Calu3 (cell line): Measurements from ENCODE around the gene SLC12A7. TPM values are rescaled to one million over a fixed set of nuclear protein-coding genes. Genes with fewer than 3 reads are reported as not detected.
A peak's percentile ranks its signal among the peaks of the same experiment; 100 is the strongest.

Experiments used
- BruUV-seq: library from RNA; stranded (reverse); fragments of 400-500 nt; replicated peaks from 2 replicates; lab custom pipeline; 2021; lab: Mats Ljungman, UMichigan
- CTCF ChIA-PET: fragments of 300-600 bp; sonication (Branson Sonifier 250); formaldehyde crosslinking; loops from one replicate; lab custom pipeline; 2022; ENCODE audit warnings: antibody characterized with exemption; lab: Charles Lee
- DNase-seq: peaks from one replicate; pipeline ENCODE4 v3.0.0; 2022
- H3K27ac Mint-ChIP-seq: one replicate; pipeline ENCODE4 v1.8.0; 2022; ENCODE audit warnings: mixed read lengths; ENCODE audit not compliant: unreplicated experiment
- H3K27me3 Mint-ChIP-seq: one replicate; pipeline ENCODE4 v1.8.0; 2022; ENCODE audit warnings: mixed read lengths; ENCODE audit not compliant: unreplicated experiment
- H3K36me3 Mint-ChIP-seq: one replicate; pipeline ENCODE4 v1.8.0; 2022; ENCODE audit warnings: mild to moderate bottlenecking, moderate library complexity, mixed read lengths; ENCODE audit not compliant: insufficient read depth, unreplicated experiment
- H3K4me1 Mint-ChIP-seq: one replicate; pipeline ENCODE4 v1.8.0; 2022; ENCODE audit warnings: mild to moderate bottlenecking, low read depth, mixed read lengths; ENCODE audit not compliant: unreplicated experiment
- H3K4me3 Mint-ChIP-seq: one replicate; pipeline ENCODE4 v1.8.0; 2022; ENCODE audit warnings: mild to moderate bottlenecking, low read depth, moderate library complexity, mixed read lengths; ENCODE audit not compliant: unreplicated experiment
- H3K9me3 Mint-ChIP-seq: one replicate; pipeline ENCODE4 v1.8.0; 2022; ENCODE audit warnings: low read depth, mixed read lengths; ENCODE audit not compliant: unreplicated experiment
- intact Hi-C: fragments of 100-400 bp; cut with micrococcal nuclease; formaldehyde crosslinking; loops from one replicate; pipeline ENCODE4 v1.10.0; 2022; ENCODE audit not compliant: unreplicated experiment
- total RNA-seq: library from RNA; stranded (reverse); gene quantifications from 2 replicates; pipeline ENCODE4 v1.2.3, GENCODE V29; 2022
- TF ChIP-seq, protein P1 (sequence below): fragments of 200-600 bp; IDR thresholded peaks from one replicate; pipeline ENCODE4 v1.8.0; 2022; ENCODE audit warnings: antibody characterized with exemption; ENCODE audit not compliant: unreplicated experiment

SLC12A7 gene
- total RNA-seq, 1 experiment from 2014 or later: 82.3 TPM

DNA sequence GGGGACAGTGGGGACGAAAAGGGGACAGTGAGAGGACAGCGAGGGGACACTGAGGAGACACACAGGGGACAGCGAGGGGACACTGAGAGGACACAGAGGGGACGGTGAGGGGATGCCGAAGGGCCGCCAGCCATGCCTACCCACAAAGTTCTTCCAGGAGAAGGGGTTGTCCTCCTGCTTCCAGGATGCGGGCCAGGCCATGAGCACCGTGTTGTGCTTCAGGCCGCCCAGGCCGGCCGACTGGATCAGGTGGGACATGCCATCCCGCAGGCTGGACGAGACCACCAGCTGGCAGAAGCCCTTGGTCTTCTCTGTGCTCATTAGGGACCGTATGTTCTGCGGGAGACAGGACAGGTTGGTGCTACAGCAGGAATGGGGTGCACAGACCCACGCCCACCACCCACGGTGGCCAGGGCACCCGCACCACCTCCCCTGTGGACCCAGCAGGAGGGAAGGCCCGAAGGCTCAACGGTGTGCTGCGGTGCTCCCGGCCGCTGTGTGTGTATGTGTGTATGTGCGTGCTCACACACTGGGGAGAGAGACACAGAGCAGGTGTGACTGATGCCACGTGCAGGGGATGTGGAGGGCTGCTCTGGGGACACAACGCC, 46.6 kb downstream of the SLC12A7 start:
- no peak for DNase-seq
- Mint-ChIP-seq H3K27me3 (no peaks in the 10 kb centered on the region), H3K9me3 (no peaks in the 10 kb centered on the region), H3K27ac (no peak overlapping the region), H3K36me3 (peaks cover 41% of the 10 kb centered on the region), H3K4me3 (no peak overlapping the region), H3K4me1 (no peaks in the 10 kb centered on the region)
- intact Hi-C loops: no loop called here
- CTCF ChIA-PET: no interaction called here
- no TSS peak for BruUV-seq
- TF ChIP-seq, protein P1, sequence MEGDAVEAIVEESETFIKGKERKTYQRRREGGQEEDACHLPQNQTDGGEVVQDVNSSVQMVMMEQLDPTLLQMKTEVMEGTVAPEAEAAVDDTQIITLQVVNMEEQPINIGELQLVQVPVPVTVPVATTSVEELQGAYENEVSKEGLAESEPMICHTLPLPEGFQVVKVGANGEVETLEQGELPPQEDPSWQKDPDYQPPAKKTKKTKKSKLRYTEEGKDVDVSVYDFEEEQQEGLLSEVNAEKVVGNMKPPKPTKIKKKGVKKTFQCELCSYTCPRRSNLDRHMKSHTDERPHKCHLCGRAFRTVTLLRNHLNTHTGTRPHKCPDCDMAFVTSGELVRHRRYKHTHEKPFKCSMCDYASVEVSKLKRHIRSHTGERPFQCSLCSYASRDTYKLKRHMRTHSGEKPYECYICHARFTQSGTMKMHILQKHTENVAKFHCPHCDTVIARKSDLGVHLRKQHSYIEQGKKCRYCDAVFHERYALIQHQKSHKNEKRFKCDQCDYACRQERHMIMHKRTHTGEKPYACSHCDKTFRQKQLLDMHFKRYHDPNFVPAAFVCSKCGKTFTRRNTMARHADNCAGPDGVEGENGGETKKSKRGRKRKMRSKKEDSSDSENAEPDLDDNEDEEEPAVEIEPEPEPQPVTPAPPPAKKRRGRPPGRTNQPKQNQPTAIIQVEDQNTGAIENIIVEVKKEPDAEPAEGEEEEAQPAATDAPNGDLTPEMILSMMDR: no peak

DNA sequence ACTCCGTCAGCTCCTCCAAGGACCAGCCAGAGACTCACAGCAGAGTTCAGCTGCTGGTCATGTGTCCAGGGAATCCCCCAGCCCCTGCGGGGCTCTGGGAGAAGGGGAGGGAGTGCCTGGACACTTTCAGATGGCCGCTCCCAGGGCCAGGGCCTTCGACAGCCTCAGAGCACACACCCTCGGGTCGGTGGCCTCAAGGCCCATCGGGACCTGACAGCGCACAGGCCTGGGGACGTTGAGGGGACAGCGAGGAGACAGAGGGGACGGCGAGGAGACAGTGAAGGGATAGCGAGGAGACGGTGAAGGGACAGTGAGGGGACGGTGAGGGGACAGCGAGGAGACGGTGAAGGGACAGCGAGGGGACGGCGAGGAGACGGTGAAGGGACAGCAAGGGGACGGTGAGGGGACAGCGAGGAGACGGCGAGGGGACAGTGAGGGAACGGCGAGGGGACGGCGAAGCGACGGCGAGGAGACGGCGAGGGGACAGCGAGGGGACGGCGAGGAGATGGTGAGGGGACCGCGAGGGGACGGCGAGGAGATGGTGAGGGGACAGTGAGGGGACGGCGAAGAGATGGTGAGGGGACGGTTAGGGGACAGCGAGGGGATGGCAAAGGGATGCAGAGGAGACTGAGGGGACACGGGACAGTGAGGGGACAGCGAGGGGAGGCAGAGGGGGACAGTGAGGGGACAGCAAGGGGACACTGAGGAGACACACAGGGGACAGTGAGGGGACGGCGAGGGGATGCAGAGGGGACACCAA, 47.3 kb downstream of the SLC12A7 start:
- DNase-seq: no peak

DNA sequence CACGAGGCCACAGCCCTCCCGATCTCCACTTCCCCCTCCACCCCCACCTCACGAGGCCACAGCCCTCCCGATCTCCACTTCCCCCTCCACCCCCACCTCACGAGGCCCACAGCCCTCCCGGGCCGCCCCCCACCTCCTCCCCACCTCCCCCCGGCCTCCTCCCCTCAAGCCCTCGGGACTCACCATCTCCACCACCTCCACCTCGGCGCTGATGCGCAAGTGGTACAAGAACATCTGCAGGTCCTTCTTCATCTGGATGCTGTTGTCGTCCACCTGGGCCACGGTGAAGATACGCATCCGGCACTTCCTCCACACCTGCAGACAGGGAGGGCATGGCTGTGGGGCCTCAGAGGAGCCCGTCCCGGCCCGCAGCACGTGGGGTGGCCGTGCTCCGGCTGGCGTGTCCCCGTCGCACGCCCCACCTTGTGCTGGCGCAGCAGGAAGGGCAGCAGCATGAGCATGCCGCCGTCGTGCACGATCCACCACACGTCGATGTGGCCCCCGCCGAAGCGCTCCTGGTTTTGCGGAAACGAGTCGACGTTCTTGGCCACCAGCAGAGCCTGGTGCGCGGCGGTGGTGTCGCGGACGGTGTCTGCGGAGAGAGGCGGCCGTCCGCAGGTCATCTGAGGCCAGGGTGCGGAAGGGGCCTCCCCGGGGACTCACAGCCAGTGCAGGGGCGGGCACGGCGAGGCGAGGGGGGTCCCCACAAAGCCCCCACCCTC, 48.0 kb downstream of the SLC12A7 start:
- TF ChIP-seq, protein P1: no peak
- Mint-ChIP-seq H3K4me3 (no peak overlapping the region), H3K4me1 (no peaks in the 10 kb centered on the region), H3K27me3 (no peaks in the 10 kb centered on the region), H3K27ac (no peak overlapping the region), H3K36me3 (peaks cover 41% of the 10 kb centered on the region), H3K9me3 (no peaks in the 10 kb centered on the region)
- intact Hi-C loops: no loop called here
- DNase-seq: no peak
- no TSS peak for BruUV-seq
- CTCF ChIA-PET: no interaction called here

More for the DNA sequence above, 47.3 kb downstream of the SLC12A7 start:
- Mint-ChIP-seq H3K9me3 (no peaks in the 10 kb centered on the region), H3K4me1 (no peaks in the 10 kb centered on the region), H3K27me3 (no peaks in the 10 kb centered on the region), H3K4me3 (no peak overlapping the region), H3K27ac (peak overlapping the region; percentile 23), H3K36me3 (peaks cover 41% of the 10 kb centered on the region)
- CTCF ChIA-PET: no interaction called here
- TF ChIP-seq, protein P1: no peak
- no TSS peak for BruUV-seq
- intact Hi-C loops: no loop called here

DNA sequence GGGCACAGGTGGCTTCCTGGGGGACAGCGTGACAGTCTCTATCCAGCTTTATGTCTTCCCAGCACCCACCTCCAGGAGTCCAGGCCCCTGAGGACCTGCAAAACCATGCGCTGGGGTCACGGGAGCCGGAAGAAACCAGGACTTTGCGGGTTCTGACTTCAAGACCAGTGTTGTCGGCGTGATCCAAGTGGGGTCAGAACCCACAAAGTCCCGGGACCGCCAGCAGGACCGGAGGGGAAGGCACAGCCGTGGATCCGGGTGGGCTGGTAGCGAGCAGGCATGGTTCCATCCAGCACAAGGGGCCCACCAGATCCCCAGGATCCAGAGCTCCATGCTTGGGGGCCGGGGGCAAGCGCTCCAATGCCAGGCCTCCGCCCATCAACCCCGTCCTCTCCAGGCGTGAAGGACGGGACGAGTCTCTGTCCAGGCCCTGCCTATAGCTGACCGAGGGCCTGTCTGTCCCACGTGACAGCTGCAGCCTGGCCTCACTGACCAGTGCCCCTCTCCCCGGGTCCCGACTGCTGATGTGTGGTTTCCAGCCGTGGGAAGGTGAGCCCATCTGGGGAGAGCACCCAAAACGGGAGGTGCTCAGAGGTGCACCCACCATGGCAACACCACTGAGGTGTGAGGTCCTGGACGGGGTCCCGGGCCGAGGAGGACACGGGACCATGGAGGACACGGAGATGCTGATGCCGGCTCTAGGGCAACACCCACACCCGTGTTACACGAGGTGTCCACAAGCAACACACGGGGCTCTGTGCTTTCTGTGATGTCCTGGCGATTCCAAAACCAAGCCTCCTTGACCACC, 48.9 kb downstream of the SLC12A7 start:
- CTCF ChIA-PET: no interaction called here
- Mint-ChIP-seq H3K27me3 (no peaks in the 10 kb centered on the region), H3K27ac (no peak overlapping the region), H3K9me3 (no peaks in the 10 kb centered on the region), H3K36me3 (peaks cover 43% of the 10 kb centered on the region), H3K4me1 (no peaks in the 10 kb centered on the region), H3K4me3 (no peak overlapping the region)
- DNase-seq: no peak
- intact Hi-C loops: no loop called here
- TF ChIP-seq, protein P1: no peak
- BruUV-seq: no TSS peak
